Central memory CD8-positive, alpha-beta T cell (primary cell): ENCODE measurements around the gene PCNT.
"Not testable (repeated sequence)": the region's sequence is repeated elsewhere in the genome, so short reads cannot be mapped to it uniquely, and the experiment has no call there.

Experiments
- ATAC-seq: fragments of 150-1000 bp; cut with Tn5 transposase; replicated peaks from 2 replicates; pipeline ENCODE4 v1.10.0; 2022; ENCODE audit warnings: mild to moderate bottlenecking, moderate FRiP score, moderate number of reproducible peaks; ENCODE audit not compliant: poor library complexity, severe bottlenecking; ENCODE audit errors: extremely low read depth
- DNase-seq, 2 donors: peaks; one replicate each; pipeline ENCODE4 v3.0.0; 2021; ENCODE audit warnings: low spot score in 2 of 2
- H3K27ac Mint-ChIP-seq: one replicate; pipeline ENCODE4 v1.8.0; 2022; ENCODE audit warnings: low read depth, mild to moderate bottlenecking, moderate library complexity, mixed read lengths
- H3K27me3 Mint-ChIP-seq: one replicate; pipeline ENCODE4 v1.8.0; 2022; ENCODE audit warnings: mixed read lengths
- H3K36me3 Mint-ChIP-seq: one replicate; pipeline ENCODE4 v1.8.0; 2022; ENCODE audit warnings: mild to moderate bottlenecking, moderate library complexity, mixed read lengths; ENCODE audit not compliant: insufficient read depth
- H3K4me1 Mint-ChIP-seq: one replicate; pipeline ENCODE4 v1.8.0; 2022; ENCODE audit warnings: mixed read lengths
- H3K4me3 Mint-ChIP-seq: one replicate; pipeline ENCODE4 v1.8.0; 2022; ENCODE audit warnings: mild to moderate bottlenecking, moderate library complexity, mixed read lengths
- H3K9me3 Mint-ChIP-seq: one replicate; pipeline ENCODE4 v1.8.0; 2022; ENCODE audit warnings: mixed read lengths

Gene PCNT

GRCh38 chr21:46455575-46456385, 131.8 kb downstream of the PCNT start:
- no peaks in the 10 kb centered on the region for H3K9me3 Mint-ChIP-seq
- H3K27ac Mint-ChIP-seq, result no peak overlapping the region
- no peaks in the 10 kb centered on the region for H3K27me3 Mint-ChIP-seq
- H3K4me1 Mint-ChIP-seq, result peaks cover 37% of the 10 kb centered on the region
- ATAC-seq, result no peak
- H3K36me3 Mint-ChIP-seq, result peaks cover 11% of the 10 kb centered on the region
- peak overlapping the region; percentile 91 for H3K4me3 Mint-ChIP-seq
- no peak for DNase-seq

GRCh38 chr21:46456750-46457149, 132.8 kb downstream of the PCNT start:
- DNase-seq (no peak), ATAC-seq (no peak)
- H3K4me3 Mint-ChIP-seq, result peak overlapping the region; percentile 91
- H3K27me3 Mint-ChIP-seq, result no peaks in the 10 kb centered on the region
- peaks cover 43% of the 10 kb centered on the region for H3K4me1 Mint-ChIP-seq
- no peak overlapping the region for H3K27ac Mint-ChIP-seq
- H3K9me3 Mint-ChIP-seq, result no peaks in the 10 kb centered on the region
- peaks cover 11% of the 10 kb centered on the region for H3K36me3 Mint-ChIP-seq

- DNase-seq (no peak), ATAC-seq (peak; percentile 3)
- H3K27me3 Mint-ChIP-seq, result no peaks in the 10 kb centered on the region
- no peaks in the 10 kb centered on the region for H3K9me3 Mint-ChIP-seq
- peaks cover 47% of the 10 kb centered on the region for H3K4me1 Mint-ChIP-seq
- H3K27ac Mint-ChIP-seq, result peak overlapping the region; percentile 79
- H3K4me3 Mint-ChIP-seq, result peak overlapping the region; percentile 91
- H3K36me3 Mint-ChIP-seq, result peaks cover 11% of the 10 kb centered on the region
Observed at GRCh38 chr21:46457801-46458314, 133.9 kb downstream of the PCNT start.

- Mint-ChIP-seq H3K27me3 (no peaks in the 10 kb centered on the region), H3K4me1 (peaks cover 53% of the 10 kb centered on the region), H3K27ac (peak within 1 kb of the TSS; percentile 91), H3K36me3 (peaks cover 11% of the 10 kb centered on the region), H3K4me3 (peak within 1 kb of the TSS; percentile 91), H3K9me3 (no peaks in the 10 kb centered on the region)
- DNase-seq (peak; percentile 87 to 93), ATAC-seq (peak; percentile 98)
Observed at GRCh38 chr21:46458315-46459023, 134.5 kb downstream of the PCNT start, which contains the start of gene DIP2A. TSS of gene DIP2A (plus strand) at chr21:46458891. CDS start at chr21:46459132, 241 bp downstream.

GRCh38 chr21:46459024-46459355, 135.0 kb downstream of the PCNT start:
- Mint-ChIP-seq H3K9me3 (no peaks in the 10 kb centered on the region), H3K4me1 (peaks cover 53% of the 10 kb centered on the region), H3K27ac (no peak overlapping the region), H3K27me3 (no peaks in the 10 kb centered on the region), H3K36me3 (peaks cover 9% of the 10 kb centered on the region), H3K4me3 (peak overlapping the region; percentile 91)
- ATAC-seq (no peak), DNase-seq (no peak)

GRCh38 chr21:46459356-46460112, 135.6 kb downstream of the PCNT start:
- H3K4me3 Mint-ChIP-seq, result peak overlapping the region; percentile 91
- H3K36me3 Mint-ChIP-seq, result peaks cover 12% of the 10 kb centered on the region
- no peak for ATAC-seq
- H3K27ac Mint-ChIP-seq, result peak overlapping the region; percentile 91
- H3K4me1 Mint-ChIP-seq, result peaks cover 53% of the 10 kb centered on the region
- no peaks in the 10 kb centered on the region for H3K9me3 Mint-ChIP-seq
- DNase-seq, result no peak
- H3K27me3 Mint-ChIP-seq, result no peaks in the 10 kb centered on the region

- H3K27me3 Mint-ChIP-seq, result no peaks in the 10 kb centered on the region
- H3K4me3 Mint-ChIP-seq, result no peak overlapping the region
- H3K9me3 Mint-ChIP-seq, result no peaks in the 10 kb centered on the region
- no peak for ATAC-seq
- peaks cover 33% of the 10 kb centered on the region for H3K4me1 Mint-ChIP-seq
- DNase-seq, result no peak
- peak overlapping the region; percentile 39 for H3K27ac Mint-ChIP-seq
- peaks cover 12% of the 10 kb centered on the region for H3K36me3 Mint-ChIP-seq
Observed at GRCh38 chr21:46461909-46462308, 138.0 kb downstream of the PCNT start.

- H3K27ac Mint-ChIP-seq, result peak overlapping the region; percentile 52
- ATAC-seq, H3K9me3 Mint-ChIP-seq, H3K27me3 Mint-ChIP-seq, DNase-seq, H3K4me3 Mint-ChIP-seq: not testable (repeated sequence)
- H3K36me3 Mint-ChIP-seq, result peaks cover 14% of the 10 kb centered on the region
- H3K4me1 Mint-ChIP-seq, result peaks cover 40% of the 10 kb centered on the region
Observed at GRCh38 chr21:46465153-46465552, 141.2 kb downstream of the PCNT start.

- ATAC-seq (no peak), DNase-seq (no peak)
- Mint-ChIP-seq H3K27ac (no peak overlapping the region), H3K36me3 (peaks cover 14% of the 10 kb centered on the region), H3K4me3 (no peak overlapping the region), H3K9me3 (no peaks in the 10 kb centered on the region), H3K4me1 (peaks cover 40% of the 10 kb centered on the region), H3K27me3 (no peaks in the 10 kb centered on the region)
Observed at GRCh38 chr21:46465651-46466050, 141.7 kb downstream of the PCNT start.

- no peaks in the 10 kb centered on the region for H3K27me3 Mint-ChIP-seq
- H3K9me3 Mint-ChIP-seq, result no peaks in the 10 kb centered on the region
- H3K27ac Mint-ChIP-seq, result peak overlapping the region; percentile 10
- ATAC-seq (no peak), DNase-seq (no peak)
- H3K4me3 Mint-ChIP-seq, result no peak overlapping the region
- peaks cover 37% of the 10 kb centered on the region for H3K4me1 Mint-ChIP-seq
- H3K36me3 Mint-ChIP-seq, result peaks cover 14% of the 10 kb centered on the region
Observed at GRCh38 chr21:46468108-46468774, 144.3 kb downstream of the PCNT start.

GRCh38 chr21:46469275-46469674, 145.3 kb downstream of the PCNT start:
- ATAC-seq, result no peak
- no peak for DNase-seq
- no peak overlapping the region for H3K4me3 Mint-ChIP-seq
- H3K9me3 Mint-ChIP-seq, result no peaks in the 10 kb centered on the region
- H3K4me1 Mint-ChIP-seq, result peaks cover 43% of the 10 kb centered on the region
- peaks cover 13% of the 10 kb centered on the region for H3K36me3 Mint-ChIP-seq
- no peaks in the 10 kb centered on the region for H3K27me3 Mint-ChIP-seq
- peak overlapping the region; percentile 10 for H3K27ac Mint-ChIP-seq

GRCh38 chr21:46471514-46471913, 147.6 kb downstream of the PCNT start:
- no peaks in the 10 kb centered on the region for H3K9me3 Mint-ChIP-seq
- H3K4me3 Mint-ChIP-seq, result no peak overlapping the region
- ATAC-seq, result no peak
- no peaks in the 10 kb centered on the region for H3K27me3 Mint-ChIP-seq
- peaks cover 7% of the 10 kb centered on the region for H3K36me3 Mint-ChIP-seq
- peaks cover 54% of the 10 kb centered on the region for H3K4me1 Mint-ChIP-seq
- no peak for DNase-seq
- peak overlapping the region; percentile 19 for H3K27ac Mint-ChIP-seq
